Stimulated activated CD8-positive, alpha-beta memory T cell treated with anti-CD3 and anti-CD28 coated beads, Interleukin-15, amount 100 ng/mL, for 4 hours (primary cell): ENCODE measurements around the gene CMSS1.
A peak's percentile ranks its signal among the peaks of the same experiment; 100 is the strongest.

Experiments used
- DNase-seq, 2 donors: peaks; one replicate each; pipeline ENCODE4 v3.0.0-alpha.2; 2020; ENCODE audit warnings: low read depth in 2 of 2

CMSS1 gene

GRCh38 chr3:99874237-99875002 lies 56.8 kb downstream of the CMSS1 start:
- no peak for DNase-seq

- DNase-seq, result no peak
Measured at GRCh38 chr3:99875581-99875928, 57.9 kb downstream of the CMSS1 start.

DNA sequence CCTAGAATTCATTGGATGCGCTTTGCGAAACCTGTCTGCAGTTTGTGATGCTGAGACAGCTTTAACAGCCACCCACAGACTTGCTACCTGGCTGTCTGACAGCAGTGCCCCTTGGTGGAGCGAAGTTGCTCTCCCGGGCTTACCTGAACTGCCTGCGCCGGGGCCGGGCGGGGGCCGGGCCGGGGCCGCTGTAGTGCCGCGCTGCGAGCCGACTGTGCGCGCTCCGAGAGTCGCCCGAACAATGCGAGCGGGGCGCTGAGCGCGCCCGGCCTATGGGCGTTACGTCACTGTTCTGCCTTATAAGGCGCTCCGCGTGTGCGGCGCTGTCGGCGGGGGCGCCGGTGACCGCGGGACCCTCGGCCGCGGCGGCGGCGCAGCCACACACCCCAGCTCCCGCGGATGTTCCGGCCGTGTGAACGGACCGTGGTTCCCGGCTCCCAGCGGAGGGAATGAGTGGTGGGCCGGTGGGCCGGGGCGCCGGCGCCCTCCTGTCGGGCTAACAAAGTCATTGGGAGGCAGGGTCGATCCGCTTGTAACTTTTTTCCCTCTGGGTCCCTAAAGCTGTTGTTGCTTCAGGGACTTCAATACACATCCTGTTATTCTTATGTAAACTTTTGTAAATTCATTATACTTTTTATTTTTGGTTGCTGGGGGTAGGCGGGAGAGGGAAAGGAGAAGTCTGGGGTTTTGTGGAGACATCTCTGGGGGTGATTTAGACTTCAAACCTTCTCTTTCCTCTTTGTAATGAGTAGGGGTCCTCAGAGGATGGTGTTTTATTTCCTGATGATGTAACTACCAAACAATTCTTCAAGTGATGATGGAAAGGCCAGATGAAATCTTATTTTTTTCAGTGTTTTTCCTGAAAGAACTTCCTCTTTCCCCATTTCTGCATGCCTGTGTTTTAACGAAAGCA lies 58.5 kb downstream of the CMSS1 start:
- peak; percentile 32 to 48 for DNase-seq

DNA sequence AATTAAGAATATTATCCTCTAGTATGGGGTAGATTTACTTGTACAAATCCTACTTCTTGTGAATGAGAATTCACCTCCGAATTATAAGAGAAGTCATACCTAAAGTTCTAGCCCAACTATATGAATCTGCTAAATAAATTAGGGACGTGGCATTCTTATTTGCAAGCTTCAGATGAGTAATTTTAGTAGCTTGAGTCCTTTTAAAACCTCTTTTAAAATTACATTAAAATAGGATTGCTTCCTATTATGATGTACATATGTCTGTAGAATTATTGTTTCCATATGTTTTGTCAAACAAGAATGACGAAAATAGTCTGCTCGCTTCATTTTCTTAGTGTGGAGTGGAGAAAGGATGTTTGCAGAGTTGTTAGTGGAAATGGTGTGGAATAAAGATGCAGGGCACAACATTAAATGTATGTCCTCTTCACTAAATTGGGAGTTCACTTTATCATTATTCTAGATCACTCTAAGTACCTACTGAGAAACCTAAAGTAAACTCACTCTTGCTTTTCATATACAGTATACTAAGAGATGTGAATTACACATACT lies 59.4 kb downstream of the CMSS1 start:
- no peak for DNase-seq

DNA sequence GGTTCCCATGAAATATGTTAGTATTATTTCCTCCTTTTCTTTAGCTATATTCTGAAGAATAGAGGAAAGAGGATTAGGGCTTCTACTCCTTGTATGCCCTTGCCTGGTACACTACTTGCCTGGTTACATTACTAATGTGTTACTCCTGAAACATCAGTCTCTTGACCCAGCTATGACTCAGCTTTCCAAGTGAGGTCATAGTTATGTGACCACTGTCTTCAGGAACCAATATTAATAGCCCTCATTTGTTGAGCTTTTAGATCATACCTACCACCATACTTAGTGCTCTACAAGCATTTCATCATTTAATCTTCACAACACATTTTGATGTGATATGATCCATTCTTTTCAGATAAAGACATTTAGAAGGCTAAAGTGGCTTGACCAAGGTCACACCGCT lies 60.3 kb downstream of the CMSS1 start:
- no peak for DNase-seq

DNA sequence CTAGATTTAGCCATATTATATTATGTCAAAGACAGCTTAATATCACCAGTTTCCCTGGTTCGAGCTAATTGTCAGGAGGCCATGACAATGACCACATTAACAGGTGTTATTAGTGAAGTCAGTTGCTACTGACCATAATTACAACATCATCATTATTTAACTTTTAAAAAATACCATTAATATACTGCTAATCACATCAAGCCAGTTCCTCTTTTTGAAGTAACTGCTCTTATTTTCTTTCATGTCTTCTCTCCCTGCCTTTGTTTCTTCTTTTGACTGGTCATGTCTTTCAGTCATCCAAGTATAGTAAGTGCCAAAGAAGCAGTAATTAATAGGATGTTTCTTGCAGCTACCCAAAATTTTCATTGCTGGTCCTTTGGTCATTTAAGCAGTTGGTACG lies 61.6 kb downstream of the CMSS1 start:
- DNase-seq, result no peak

DNA sequence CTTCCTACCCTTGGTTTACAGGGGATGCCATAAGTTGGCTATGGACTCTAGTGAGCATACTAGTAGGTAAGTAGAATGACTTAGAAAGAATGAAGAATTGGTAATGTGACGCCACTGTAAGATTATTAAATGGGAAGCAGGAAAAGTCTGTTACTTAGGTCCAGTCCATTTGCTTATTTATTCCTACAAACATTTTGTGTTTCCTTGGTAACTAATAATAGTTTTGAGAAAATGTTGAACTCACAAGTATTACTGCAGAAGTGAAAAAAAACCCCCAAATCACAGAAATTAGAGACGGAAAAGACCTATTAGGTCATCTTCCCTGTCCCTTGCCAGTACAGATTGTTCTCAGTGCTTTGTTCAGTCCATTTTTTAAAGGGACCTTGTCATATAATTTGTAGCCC lies 63.5 kb downstream of the CMSS1 start:
- no peak for DNase-seq

DNA sequence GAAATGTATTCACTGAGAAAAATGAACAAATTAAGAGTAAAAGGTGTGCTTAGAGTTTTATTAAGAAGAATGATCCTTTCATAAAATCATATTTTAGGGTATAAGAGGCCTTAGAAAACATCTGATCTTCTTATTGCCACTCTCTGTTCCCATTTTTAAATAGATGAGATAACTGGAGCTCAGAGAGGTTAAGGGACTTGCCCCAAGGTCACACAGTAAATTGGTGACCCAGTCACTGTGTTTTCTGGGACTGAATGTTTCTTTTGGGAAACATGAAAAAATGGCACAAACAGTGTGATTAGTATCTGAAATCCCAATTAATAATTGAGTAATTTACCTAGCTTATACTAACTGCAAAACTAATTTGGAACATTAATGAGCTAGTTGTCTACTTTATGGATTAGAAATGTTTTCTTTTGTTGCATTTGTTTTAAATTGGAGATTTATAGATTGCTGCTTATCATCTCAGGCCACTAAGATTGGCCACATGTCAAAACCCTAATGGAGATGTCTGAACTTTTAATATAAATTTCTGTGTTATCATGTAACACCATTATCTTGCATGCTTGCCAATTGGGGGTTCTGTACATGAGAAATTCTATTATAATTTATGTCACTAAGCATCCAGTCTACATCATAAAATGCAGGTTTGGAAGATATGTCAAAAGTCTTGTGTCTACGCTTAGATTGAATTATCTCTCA lies 64.9 kb downstream of the CMSS1 start:
- no peak for DNase-seq

- DNase-seq, result no peak
Measured at GRCh38 chr3:99883138-99883461, 65.4 kb downstream of the CMSS1 start.

DNA sequence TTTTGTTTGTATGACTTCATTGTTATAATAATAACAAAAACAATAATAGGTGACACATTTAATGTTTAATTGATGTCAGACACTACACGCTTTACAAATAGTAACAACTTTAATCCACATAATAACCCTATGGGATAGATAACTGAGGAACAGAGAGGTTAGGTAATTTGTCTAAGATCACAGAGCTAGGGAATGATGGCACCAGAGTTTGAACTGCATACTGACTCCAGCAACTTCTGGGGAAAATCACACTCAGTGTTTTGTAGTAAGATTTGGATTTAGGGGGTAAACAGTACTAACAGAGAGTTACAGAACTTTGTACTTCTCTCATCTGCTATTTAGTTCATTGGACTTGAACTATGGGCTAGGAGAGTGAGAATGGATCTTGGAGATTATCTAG lies 66.0 kb downstream of the CMSS1 start:
- DNase-seq, result no peak

- no peak for DNase-seq
Measured at GRCh38 chr3:99884484-99884883, 66.8 kb downstream of the CMSS1 start.

DNA sequence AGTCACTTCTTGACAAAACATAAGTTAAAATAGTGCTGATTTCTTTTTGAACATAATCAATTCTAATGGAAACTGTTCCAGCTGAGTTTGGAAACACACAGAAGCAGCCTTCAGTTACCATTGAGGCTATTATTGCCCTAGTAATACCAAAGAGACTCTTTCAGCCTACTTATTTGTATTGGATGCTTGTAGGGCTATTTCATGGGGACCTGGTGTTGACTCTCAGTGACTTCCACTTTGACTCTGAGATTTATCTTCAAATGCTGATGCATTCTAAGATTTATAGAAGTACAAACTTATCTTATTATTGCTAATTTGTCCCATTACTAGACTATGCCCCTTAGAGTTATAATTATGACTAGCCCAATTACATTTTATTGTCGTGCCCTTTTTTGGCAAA lies 67.4 kb downstream of the CMSS1 start:
- no peak for DNase-seq

GRCh38 chr3:99885851-99886250 lies 68.2 kb downstream of the CMSS1 start:
- no peak for DNase-seq

DNA sequence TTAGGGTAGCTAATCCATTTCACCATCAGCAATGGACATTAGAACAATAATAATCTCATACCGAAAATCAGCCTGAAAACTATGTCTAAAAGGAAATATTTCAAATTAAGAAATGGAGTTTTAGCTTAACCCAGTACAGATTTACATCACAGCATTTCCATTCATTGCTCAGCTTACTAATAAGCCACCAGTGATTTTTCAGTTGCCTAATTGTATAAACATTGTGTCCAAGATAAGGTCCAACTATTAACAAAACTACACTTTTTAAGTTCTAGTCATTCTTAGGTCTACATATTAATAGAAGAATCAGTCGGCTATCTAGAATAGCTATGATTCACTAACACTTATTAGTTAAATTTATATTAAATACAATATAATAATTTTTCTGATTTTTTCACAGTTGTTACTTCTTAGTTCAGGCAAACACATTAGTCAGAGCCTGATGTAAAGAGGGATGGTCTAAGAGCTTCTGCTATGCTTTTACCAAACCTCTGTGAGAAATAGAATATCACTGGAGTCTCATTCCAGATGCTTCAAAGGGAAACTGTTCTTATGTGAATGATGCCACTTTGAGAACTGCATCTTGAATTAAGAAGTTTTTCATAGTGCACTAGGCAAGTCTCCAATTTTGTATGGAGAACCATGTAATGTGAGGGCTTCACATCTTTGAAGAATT lies 74.1 kb downstream of the CMSS1 start:
- no peak for DNase-seq

DNA sequence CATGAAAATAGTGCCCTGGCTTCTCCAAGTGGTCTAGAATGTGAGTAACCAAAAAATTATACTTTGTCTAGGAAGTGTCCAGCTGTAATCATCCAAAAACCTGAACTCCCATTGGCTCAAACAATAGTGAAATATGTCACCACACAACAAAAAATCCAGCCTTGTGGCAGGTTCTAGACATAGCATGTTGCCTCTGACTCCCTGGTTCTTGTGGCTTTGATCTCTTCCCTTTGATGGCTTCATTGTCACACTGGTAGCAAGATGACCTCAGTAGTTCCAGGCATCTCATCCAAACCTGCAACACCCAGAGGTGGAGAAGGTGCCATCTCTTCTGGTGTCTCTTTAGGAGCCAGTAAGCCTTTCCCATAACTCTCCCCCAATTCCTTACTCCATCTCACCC lies 74.7 kb downstream of the CMSS1 start:
- no peak for DNase-seq

- DNase-seq, result no peak
Measured at GRCh38 chr3:99895131-99895696, 77.6 kb downstream of the CMSS1 start.

- DNase-seq, result no peak
Measured at GRCh38 chr3:99895703-99896441, 78.2 kb downstream of the CMSS1 start.

DNA sequence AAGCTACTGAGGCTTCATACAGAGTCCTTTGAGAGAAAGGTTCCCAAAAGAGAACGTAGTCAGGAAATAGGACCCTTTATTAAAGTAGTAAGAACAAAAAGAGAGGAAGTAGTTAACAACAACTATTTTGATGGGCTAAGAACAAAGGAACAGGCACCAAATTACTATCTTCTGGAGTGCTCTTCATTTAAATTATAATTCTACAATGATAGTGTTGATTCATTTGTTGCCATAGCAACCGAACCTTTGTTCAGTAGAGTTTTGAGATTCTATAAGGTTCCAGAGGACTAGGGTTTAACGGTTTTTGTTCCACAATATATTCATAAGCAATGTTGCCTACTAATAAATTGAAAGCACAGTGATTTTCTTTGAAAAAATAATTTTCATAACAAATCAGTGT lies 78.8 kb downstream of the CMSS1 start:
- no peak for DNase-seq

DNA sequence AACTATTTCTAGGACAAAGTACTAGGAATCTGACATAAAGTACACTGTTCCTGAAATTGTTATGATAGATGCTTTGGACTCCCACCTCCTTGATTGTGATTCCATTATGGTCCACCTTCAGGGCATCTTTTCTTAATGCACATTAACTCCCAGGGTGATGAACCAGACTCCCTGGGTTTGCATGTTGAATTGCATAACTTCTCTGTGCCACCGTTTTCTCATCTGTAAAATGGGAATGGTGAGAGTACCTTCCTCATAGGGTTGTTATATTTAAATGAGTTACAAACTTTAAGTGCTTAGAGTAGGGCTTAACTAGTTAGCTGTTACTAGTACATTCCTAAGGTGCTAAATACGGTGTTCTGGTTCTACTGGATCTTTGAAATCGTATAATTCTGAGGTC lies 81.9 kb downstream of the CMSS1 start:
- no peak for DNase-seq

- DNase-seq, result no peak
Measured at GRCh38 chr3:99900248-99900647, 82.6 kb downstream of the CMSS1 start.
